ENCODE results near the gene HS2ST1.
"Not testable (repeated sequence)": the region's sequence is repeated elsewhere in the genome, so short reads cannot be mapped to it uniquely, and the experiment has no call there.

Gene HS2ST1

GRCh38 chr1:86925742-86926141 is 11.3 kb downstream of the HS2ST1 start:
- no peak for DNase-seq (ENCODE audit: low read depth in 2 of 2)

GRCh38 chr1:86926883-86927282 is 12.4 kb downstream of the HS2ST1 start:
- no peak for DNase-seq (ENCODE audit: low read depth in 2 of 2)

GRCh38 chr1:86928819-86929218 is 14.4 kb downstream of the HS2ST1 start:
- DNase-seq (ENCODE audit: low read depth in 2 of 2), result no peak

GRCh38 chr1:86933051-86933450 is 18.6 kb downstream of the HS2ST1 start:
- no peak for DNase-seq (ENCODE audit: low read depth in 2 of 2)

GRCh38 chr1:86933562-86934377 is 19.3 kb downstream of the HS2ST1 start:
- no peak for DNase-seq (ENCODE audit: low read depth in 2 of 2)

- DNase-seq (ENCODE audit: low read depth in 2 of 2), result no peak
Measured at GRCh38 chr1:86938450-86938849, 24.0 kb downstream of the HS2ST1 start.

- DNase-seq (ENCODE audit: low read depth in 2 of 2), result no peak
Measured at GRCh38 chr1:86938855-86939254, 24.4 kb downstream of the HS2ST1 start.

- no peak for DNase-seq (ENCODE audit: low read depth in 2 of 2)
Measured at GRCh38 chr1:86939406-86939805, 25.0 kb downstream of the HS2ST1 start.

- DNase-seq (ENCODE audit: low read depth in 2 of 2), result no peak
Measured at GRCh38 chr1:86940599-86940998, 26.2 kb downstream of the HS2ST1 start.

GRCh38 chr1:86942042-86942441 is 27.6 kb downstream of the HS2ST1 start:
- no peak for DNase-seq (ENCODE audit: low read depth in 2 of 2)

- DNase-seq (ENCODE audit: low read depth in 2 of 2), result no peak
Measured at GRCh38 chr1:86942743-86943142, 28.3 kb downstream of the HS2ST1 start.

- no peak for DNase-seq (ENCODE audit: low read depth in 2 of 2)
Measured at GRCh38 chr1:86948212-86948611, 33.8 kb downstream of the HS2ST1 start.

- DNase-seq (ENCODE audit: low read depth in 2 of 2), result no peak
Measured at GRCh38 chr1:86950712-86951419, 36.4 kb downstream of the HS2ST1 start.

- no peak for DNase-seq (ENCODE audit: low read depth in 2 of 2)
Measured at GRCh38 chr1:86951430-86951829, 37.0 kb downstream of the HS2ST1 start.

- DNase-seq (ENCODE audit: low read depth in 2 of 2), result no peak
Measured at GRCh38 chr1:86953167-86953566, 38.7 kb downstream of the HS2ST1 start.

- no peak for DNase-seq (ENCODE audit: low read depth in 2 of 2)
Measured at GRCh38 chr1:86955678-86956077, 41.2 kb downstream of the HS2ST1 start.

GRCh38 chr1:86956221-86956620 is 41.8 kb downstream of the HS2ST1 start:
- DNase-seq (ENCODE audit: low read depth in 2 of 2), result no peak

GRCh38 chr1:86957221-86957620 is 42.8 kb downstream of the HS2ST1 start:
- DNase-seq (ENCODE audit: low read depth in 2 of 2), result no peak

GRCh38 chr1:86960548-86960947 is 46.1 kb downstream of the HS2ST1 start:
- no peak for DNase-seq (ENCODE audit: low read depth in 2 of 2)

- not testable (repeated sequence) for DNase-seq (ENCODE audit: low read depth in 2 of 2)
Measured at GRCh38 chr1:86963841-86964240, 49.4 kb downstream of the HS2ST1 start.

- no peak for DNase-seq (ENCODE audit: low read depth in 2 of 2)
Measured at GRCh38 chr1:86965012-86965826, 50.8 kb downstream of the HS2ST1 start.

GRCh38 chr1:86965827-86966182 is 51.4 kb downstream of the HS2ST1 start:
- DNase-seq (ENCODE audit: low read depth in 2 of 2), result no peak
